Esophagus (tissue), 2 donors: ENCODE results near the gene ITSN2. TPM values are rescaled to one million over a fixed set of nuclear protein-coding genes. Genes with fewer than 3 reads are reported as not detected.

ENCODE experiments used
- H3K27ac ChIP-seq, 2 donors: one replicate each; pipeline ENCODE4 v1.5.1; 2013; ENCODE audit warnings: low read depth in 2 of 2, mild to moderate bottlenecking in 2 of 2, inconsistent platforms in 1 of 2, low read length in 1 of 2, moderate library complexity in 1 of 2
- H3K27me3 ChIP-seq, 2 donors: one replicate each; pipeline ENCODE4 v1.6.1; 2013; ENCODE audit warnings: low read length in 2 of 2, control low read depth in 1 of 2, mild to moderate bottlenecking in 1 of 2; ENCODE audit not compliant: insufficient read depth in 2 of 2, control insufficient read depth in 1 of 2
- H3K36me3 ChIP-seq, 2 donors: one replicate each; pipeline ENCODE4 v1.6.1; 2013; ENCODE audit warnings: low read length in 1 of 2; ENCODE audit not compliant: control insufficient read depth in 2 of 2, insufficient read depth in 2 of 2
- H3K4me1 ChIP-seq, 2 donors: one replicate each; pipeline ENCODE4 v1.6.1; 2013; ENCODE audit warnings: low read length in 1 of 2; ENCODE audit not compliant: control insufficient read depth in 2 of 2, insufficient read depth in 2 of 2
- H3K4me3 ChIP-seq, 2 donors: one replicate each; pipeline ENCODE4 v1.5.1; 2013; ENCODE audit warnings: low read length in 2 of 2, mild to moderate bottlenecking in 2 of 2, low read depth in 1 of 2, moderate library complexity in 1 of 2
- H3K9me3 ChIP-seq, 2 donors: one replicate each; pipeline ENCODE4 v1.6.1; 2013; ENCODE audit warnings: mild to moderate bottlenecking in 2 of 2, low read depth in 1 of 2, low read length in 1 of 2, moderate library complexity in 1 of 2; ENCODE audit not compliant: control insufficient read depth in 2 of 2, insufficient read depth in 1 of 2
- WGBS, 2 donors: extraction: QIAGEN DNeasy Blood & Tissue Kit; methylation state at CpG; one replicate each; pipeline ENCODE4 v1.1.7; 2013; 5-methylcytosine and 5-hydroxymethylcytosine counted together
- polyA plus RNA-seq, 2 donors: library from polyadenylated mRNA; stranded (reverse); fragments of 200-250 nt; gene quantifications; one replicate each; pipeline ENCODE4 v1.2.3, GENCODE V29; 2013
- donor health status: healthy with polysubstance abuse.
- donor health status: Bipolar disorder and iron deficiency.

Gene ITSN2
- polyA plus RNA-seq, 2 donors = 33.2 to 61.0 TPM

DNA sequence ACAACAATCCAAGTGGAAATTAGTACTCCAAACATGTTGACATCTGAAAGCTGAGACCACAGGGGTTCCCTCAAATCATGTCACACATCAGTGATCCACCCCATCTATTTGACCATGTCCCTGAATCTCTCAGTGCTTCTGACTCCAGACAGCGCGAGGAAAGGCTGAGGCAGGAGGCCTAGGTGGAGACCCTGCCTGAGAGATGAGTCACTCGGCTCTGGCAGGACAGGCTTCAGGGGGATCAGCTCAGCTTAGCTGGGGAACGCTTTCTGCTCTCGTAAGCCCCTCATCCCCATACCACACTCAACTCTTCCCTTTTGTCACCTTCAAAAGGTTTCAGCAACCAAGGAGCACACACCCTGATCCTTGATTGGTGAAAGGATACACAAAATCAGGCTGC, 191.3 kb downstream of the ITSN2 start:
- H3K4me3 ChIP-seq = no peak overlapping the region
- H3K36me3 ChIP-seq = no peaks in the 10 kb centered on the region
- no peaks in the 10 kb centered on the region for H3K27me3 ChIP-seq
- H3K27ac ChIP-seq = no peak overlapping the region
- H3K4me1 ChIP-seq = peaks cover 0 to 2% of the 10 kb centered on the region in 2 donors
- peaks cover 0 to 3% of the 10 kb centered on the region in 2 donors for H3K9me3 ChIP-seq
- WGBS, 2 donors = 94 to 95% methylated on average over 5 of the region's 5 CpGs

GRCh38 chr2:24164416-24164973, 195.8 kb downstream of the ITSN2 start:
- Histone ChIP-seq H3K4me3 (no peak overlapping the region), H3K9me3 (peaks cover 0 to 3% of the 10 kb centered on the region in 2 donors), H3K4me1 (peaks cover 0 to 2% of the 10 kb centered on the region in 2 donors), H3K36me3 (no peaks in the 10 kb centered on the region), H3K27ac (no peak overlapping the region), H3K27me3 (no peaks in the 10 kb centered on the region)
- 63 to 75% methylated on average over 6 to 8 of the region's 8 CpGs for WGBS, 2 donors

DNA sequence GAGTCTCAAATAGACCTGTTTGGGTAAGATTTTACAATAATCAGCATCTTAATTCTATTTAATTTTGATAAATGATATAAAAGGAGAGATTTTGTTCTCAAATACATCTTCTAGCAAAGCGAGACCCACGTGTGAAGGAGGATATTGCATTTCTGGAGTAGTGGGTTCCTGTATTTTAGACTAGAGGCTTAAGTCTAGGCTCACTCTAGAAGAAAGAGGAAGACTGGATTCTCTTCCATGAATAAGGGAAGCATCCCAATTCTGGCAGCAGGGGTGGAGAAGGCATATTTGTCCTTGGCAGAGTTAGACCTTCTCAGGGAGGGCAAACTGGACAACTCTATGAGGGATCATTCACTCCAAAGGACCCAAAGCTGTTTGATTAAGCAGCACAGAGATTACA, 196.7 kb downstream of the ITSN2 start:
- Histone ChIP-seq H3K36me3 (no peaks in the 10 kb centered on the region), H3K4me1 (peaks cover 0 to 2% of the 10 kb centered on the region in 2 donors), H3K27me3 (no peaks in the 10 kb centered on the region), H3K4me3 (no peak overlapping the region), H3K9me3 (peaks cover 0 to 3% of the 10 kb centered on the region in 2 donors), H3K27ac (no peak overlapping the region)
- WGBS, 2 donors = 91 to 93% methylated on average over 2 of the region's 2 CpGs

DNA sequence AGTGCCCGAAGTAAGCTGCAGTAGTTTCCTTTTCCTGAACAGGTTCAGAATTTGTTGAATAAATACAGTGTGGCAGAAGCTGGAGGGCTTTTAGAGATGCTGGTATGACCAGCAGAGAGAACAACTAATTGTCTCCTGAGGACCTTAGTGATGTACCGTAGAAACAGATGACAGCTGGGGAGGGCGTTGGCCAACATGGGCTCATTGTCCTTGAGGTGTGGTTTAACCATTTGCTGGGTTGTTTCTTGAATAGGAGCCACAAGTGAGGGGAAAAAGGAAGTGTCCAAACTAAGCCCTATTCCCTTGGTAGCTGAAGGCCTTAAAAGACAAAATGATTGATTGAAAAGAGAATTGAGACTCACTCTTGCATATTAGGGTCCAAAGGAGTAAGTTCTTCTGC, 197.2 kb downstream of the ITSN2 start:
- Histone ChIP-seq H3K27me3 (no peaks in the 10 kb centered on the region), H3K4me1 (peaks cover 0 to 2% of the 10 kb centered on the region in 2 donors), H3K4me3 (no peak overlapping the region), H3K9me3 (peaks cover 0 to 3% of the 10 kb centered on the region in 2 donors), H3K27ac (no peak overlapping the region), H3K36me3 (no peaks in the 10 kb centered on the region)
- 72 to 73% methylated on average over 3 of the region's 3 CpGs for WGBS, 2 donors

DNA sequence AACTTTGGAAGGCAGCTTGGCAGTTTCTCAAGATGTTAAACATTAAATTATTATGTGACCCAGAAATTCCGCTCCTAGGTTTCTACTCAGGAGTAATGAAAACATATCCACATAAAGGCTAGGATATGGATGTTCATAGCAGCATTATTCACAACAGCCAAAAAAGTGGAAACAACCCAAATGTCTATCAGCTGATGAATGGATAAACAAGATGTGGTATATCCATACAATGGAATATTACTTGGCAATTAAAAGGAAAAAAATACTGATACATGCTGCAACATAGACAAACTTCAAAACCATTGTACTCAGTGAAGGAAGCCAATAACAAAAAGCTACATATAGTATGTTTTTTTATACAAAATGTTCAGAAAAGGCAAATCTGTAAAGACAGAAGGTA, 197.8 kb downstream of the ITSN2 start:
- Histone ChIP-seq H3K27me3 (no peaks in the 10 kb centered on the region), H3K9me3 (peaks cover 0 to 3% of the 10 kb centered on the region in 2 donors), H3K36me3 (no peaks in the 10 kb centered on the region), H3K4me1 (peaks cover 0 to 2% of the 10 kb centered on the region in 2 donors), H3K4me3 (no peak overlapping the region), H3K27ac (no peak overlapping the region)
- WGBS, 2 donors = 93 to 100% methylated on average over 1 of the region's 1 CpG

DNA sequence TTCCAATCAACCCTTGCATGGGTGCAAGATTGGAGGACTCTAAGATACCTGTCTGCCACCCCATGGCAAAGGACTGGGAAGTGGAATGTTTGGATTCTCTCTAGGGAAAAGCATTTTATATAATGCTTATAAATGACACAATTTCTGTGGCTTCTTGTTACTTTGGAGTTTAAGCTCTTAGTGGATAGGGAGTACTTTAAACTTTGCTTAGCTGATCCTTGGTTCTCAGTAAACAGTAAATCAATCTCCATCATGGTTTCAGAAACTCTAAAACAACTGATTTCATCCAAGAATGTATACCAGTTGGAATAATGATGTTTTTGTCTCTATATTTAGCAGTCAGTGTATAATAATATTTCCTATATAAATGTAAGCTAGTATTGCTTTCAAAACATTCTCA, 199.6 kb downstream of the ITSN2 start:
- peaks cover 0 to 2% of the 10 kb centered on the region in 2 donors for H3K4me1 ChIP-seq
- no peak overlapping the region for H3K4me3 ChIP-seq
- H3K36me3 ChIP-seq = no peaks in the 10 kb centered on the region
- H3K9me3 ChIP-seq = no peaks in the 10 kb centered on the region
- no peak overlapping the region for H3K27ac ChIP-seq
- no peaks in the 10 kb centered on the region for H3K27me3 ChIP-seq

- Histone ChIP-seq H3K27ac (no peak overlapping the region), H3K27me3 (no peaks in the 10 kb centered on the region), H3K4me3 (no peak overlapping the region), H3K9me3 (no peaks in the 10 kb centered on the region), H3K4me1 (peaks cover 0 to 2% of the 10 kb centered on the region in 2 donors), H3K36me3 (no peaks in the 10 kb centered on the region)
- 82 to 90% methylated on average over 4 of the region's 4 CpGs for WGBS, 2 donors
Measured at GRCh38 chr2:24159708-24160107, 200.6 kb downstream of the ITSN2 start.

GRCh38 chr2:24158131-24158530, 202.2 kb downstream of the ITSN2 start:
- H3K4me3 ChIP-seq = no peak overlapping the region
- 81 to 83% methylated on average over 5 of the region's 5 CpGs for WGBS, 2 donors
- H3K27ac ChIP-seq = no peak overlapping the region
- H3K27me3 ChIP-seq = no peaks in the 10 kb centered on the region
- no peaks in the 10 kb centered on the region for H3K4me1 ChIP-seq
- no peaks in the 10 kb centered on the region for H3K9me3 ChIP-seq
- no peaks in the 10 kb centered on the region for H3K36me3 ChIP-seq

DNA sequence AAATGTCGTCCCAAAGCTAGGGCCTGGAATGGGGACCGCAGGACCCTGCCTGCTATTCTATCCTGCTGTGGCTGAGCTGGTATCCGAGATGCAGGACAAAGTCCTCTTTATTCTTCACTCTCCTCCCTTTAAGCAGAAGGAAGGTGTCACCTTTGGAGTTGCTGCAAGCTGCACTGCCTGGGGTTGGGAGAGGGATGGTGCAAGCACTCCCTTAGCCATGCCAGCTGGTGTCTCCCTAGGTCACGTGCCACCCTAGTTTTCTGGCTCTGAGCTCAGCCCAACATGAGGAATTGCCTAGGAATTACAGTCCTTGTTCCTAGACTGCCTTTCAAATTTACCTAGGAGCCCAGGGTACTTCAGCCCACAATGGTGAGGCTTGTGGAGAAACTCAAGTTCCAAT, 206.9 kb downstream of the ITSN2 start:
- WGBS, 2 donors = 87 to 89% methylated on average over 4 of the region's 4 CpGs
- H3K4me3 ChIP-seq = no peak overlapping the region
- H3K27me3 ChIP-seq = no peaks in the 10 kb centered on the region
- no peaks in the 10 kb centered on the region for H3K36me3 ChIP-seq
- H3K4me1 ChIP-seq = no peaks in the 10 kb centered on the region
- no peaks in the 10 kb centered on the region for H3K9me3 ChIP-seq
- H3K27ac ChIP-seq = no peak overlapping the region
